IPS-18c (cell line): ENCODE measurements around the gene AKAP5.

Experiments used
- H3K4me3 ChIP-seq: 2 replicates; pipeline ENCODE4 v1.7.0; 2013; ENCODE audit warnings: low read depth, mild to moderate bottlenecking, low read length, moderate library complexity; ENCODE audit not compliant: insufficient read depth
- H3K9me3 ChIP-seq: one replicate; pipeline ENCODE4 v1.6.1; 2013; ENCODE audit warnings: mild to moderate bottlenecking, low read length, moderate library complexity; ENCODE audit not compliant: control insufficient read depth, insufficient read depth

Gene AKAP5

DNA sequence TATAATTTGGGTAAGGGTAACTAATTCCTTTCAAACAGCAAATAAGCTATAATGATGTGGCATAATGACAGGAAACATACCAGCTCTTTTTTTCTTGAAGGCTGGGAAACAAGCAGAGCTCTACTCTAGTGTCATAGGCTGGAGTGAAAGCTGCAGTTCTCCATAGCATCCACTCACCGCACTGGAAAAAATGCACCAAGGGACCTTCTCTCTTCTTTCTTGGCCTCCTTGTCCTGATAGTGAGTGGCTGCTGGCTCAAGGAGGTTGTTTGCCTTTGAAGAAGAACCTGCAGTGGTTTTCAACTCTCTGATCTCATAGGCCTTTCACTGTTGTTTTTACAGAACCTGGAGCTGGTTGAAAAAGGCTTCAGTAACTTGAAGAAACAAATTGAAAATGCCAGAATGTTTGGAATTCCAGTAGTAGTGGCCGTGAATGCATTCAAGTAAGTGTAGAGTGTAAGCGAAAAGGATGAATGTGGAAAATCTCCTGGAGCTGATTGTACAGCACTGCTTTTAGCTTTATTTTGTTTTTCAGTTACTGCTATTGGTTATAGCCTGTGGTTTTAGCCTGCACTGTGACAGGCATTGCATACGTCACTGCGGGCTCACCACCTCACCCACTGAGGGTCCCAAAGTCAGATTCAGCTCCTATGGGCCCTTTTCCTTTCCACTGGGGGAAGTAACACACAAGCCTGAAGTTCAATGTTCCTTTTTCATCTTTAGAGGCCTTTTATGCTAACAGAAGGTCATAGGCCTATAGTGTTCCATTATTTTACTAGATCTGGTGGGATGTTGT lies 17.2 kb upstream of the AKAP5 start:
- Histone ChIP-seq H3K4me3 (no peak overlapping the region), H3K9me3 (no peaks in the 10 kb centered on the region)

DNA sequence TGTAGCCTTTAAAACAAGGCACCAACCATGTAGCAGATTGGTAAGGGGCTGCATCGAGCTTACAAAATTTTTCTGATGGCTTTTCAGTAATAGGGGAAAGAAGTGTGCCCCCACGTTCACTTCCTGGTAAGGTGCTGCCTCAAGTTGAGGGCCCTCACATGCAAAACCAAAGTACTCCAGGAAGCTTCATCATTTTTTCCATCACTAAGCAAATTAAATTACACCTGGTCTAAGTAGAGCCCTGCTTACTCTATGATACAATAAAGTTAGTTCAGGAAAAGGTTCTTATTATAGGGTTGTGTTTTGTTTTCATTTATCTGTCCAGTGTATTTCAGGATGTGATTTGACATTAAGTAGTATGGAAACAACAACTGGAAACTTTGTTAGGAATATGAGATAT lies 15.0 kb upstream of the AKAP5 start:
- Histone ChIP-seq H3K4me3 (no peak overlapping the region), H3K9me3 (no peaks in the 10 kb centered on the region)

- Histone ChIP-seq H3K4me3 (no peak overlapping the region), H3K9me3 (no peaks in the 10 kb centered on the region)
Observed at GRCh38 chr14:64454671-64455070, 10.6 kb upstream of the AKAP5 start.

DNA sequence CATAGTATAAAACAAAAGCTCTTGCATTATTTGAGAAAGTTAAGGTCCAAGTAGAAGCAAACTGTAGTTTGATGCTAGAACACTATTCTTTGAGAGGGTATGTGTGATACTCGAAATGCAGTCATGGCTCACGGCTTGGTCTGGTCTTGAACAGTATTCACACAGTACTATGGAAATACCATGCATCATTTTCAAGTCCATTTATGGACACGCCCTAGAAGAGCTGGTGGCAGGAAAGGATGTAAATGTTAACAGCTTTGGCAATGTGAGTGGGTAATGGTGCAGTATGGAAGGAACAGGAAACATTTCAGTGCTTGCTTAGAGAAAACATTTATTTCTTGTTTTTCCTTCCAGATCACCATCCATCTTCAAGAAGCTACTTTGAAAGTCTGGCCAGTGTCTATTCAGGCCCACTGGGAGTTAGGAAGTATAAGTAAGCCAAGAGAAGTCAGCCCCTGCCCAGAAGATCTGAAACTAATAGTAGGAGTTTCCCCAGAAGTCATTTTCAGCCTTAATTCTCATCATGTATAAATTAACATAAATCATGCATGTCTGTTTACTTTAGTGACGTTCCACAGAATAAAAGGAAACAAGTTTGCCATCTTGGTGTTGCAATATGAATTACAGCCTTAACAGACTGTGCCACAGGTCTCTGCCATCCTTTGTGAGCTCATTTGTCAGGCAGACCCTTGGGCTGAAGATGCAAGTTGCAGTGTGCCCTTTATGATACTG lies 5.7 kb upstream of the AKAP5 start:
- H3K4me3 ChIP-seq: no peak overlapping the region
- no peaks in the 10 kb centered on the region for H3K9me3 ChIP-seq

- H3K4me3 ChIP-seq: no peak overlapping the region
Observed at GRCh38 chr14:64461221-64461620, 4.1 kb upstream of the AKAP5 start.

DNA sequence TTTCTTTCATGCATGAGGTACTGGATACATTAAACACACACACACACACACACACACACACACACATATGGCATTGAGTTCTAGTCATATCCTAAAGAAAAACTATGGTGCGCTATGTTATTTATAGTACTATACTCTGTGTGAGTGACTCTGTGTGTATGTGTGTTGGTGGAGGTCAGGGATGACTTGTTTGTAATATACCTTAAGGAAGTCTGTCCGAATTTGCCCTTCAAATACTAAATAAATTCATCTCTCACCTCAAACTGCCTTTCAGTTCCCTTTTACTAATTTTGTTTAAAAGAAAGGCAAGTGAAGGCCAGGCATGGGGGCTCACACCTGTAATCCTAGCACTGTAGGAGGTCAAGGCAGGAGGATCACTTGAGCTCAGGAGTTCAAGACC lies 2.1 kb upstream of the AKAP5 start:
- Histone ChIP-seq H3K4me3 (no peak overlapping the region), H3K9me3 (no peaks in the 10 kb centered on the region)

More at GRCh38 chr14:64461221-64461620, 4.1 kb upstream of the AKAP5 start:
- no peaks in the 10 kb centered on the region for H3K9me3 ChIP-seq

DNA sequence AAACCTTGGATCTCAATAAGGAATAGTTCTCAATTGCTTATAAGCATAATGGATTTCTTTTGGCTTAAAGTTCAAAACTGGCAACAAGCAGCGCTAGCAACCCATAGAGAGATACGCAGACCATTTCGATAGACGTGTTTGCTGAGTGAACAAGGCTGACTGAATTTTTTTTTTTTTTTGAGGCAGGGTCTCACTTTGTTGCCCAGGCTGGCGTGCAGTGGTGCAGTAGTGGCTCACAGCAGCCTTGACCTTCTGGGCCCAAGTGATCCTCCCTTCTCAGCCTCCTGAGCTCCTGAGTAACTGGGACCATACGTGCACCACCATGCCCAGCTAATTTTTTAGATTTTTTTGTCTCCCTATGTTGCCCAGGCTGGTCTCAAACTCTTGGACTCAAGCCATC lies 1.4 kb upstream of the AKAP5 start:
- Histone ChIP-seq H3K4me3 (no peak overlapping the region), H3K9me3 (no peaks in the 10 kb centered on the region)

GRCh38 chr14:64464651-64465050 lies 648 bp upstream of the AKAP5 start:
- peak overlapping the region; percentile 89 for H3K4me3 ChIP-seq
- no peaks in the 10 kb centered on the region for H3K9me3 ChIP-seq

DNA sequence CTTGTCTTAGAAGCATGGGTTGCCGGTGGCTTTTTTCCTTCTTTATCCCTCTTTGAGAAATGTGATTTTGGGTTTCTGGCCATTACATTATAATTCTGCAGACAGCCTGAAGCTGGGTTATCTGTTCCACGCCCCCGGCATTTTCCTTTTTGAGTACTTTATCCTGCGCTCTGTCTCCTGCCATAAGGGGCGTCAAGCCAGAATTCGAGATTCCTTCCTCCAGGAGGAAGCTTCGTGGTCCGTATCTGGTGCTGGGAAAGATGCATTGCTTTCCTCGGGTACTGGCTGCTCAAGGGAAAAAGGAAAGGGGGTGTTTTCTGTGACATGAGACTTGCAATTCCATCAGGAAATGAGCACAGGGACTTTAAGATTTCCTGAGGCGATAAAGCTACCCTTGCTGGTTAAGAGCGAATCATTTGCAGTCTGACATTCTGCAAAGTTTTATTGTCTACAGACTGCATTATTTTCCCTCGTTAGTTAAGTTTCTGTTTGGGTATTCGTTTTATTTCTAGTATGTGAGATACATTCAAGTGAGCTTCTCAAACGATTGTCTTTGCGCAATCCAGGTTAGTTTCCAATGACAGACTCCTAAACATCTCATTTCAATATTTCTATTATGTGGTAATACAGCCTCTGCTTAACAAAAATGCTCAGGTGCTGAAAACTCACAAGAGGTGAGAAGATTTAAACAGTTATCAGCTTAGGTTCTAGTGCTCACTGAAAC lies 694 bp downstream of the AKAP5 start:
- H3K4me3 ChIP-seq: peak overlapping the region; percentile 89
- H3K9me3 ChIP-seq: no peaks in the 10 kb centered on the region

GRCh38 chr14:64467101-64467500 lies 1.8 kb downstream of the AKAP5 start:
- no peak overlapping the region for H3K4me3 ChIP-seq
- H3K9me3 ChIP-seq: no peaks in the 10 kb centered on the region

GRCh38 chr14:64467566-64467965 lies 2.3 kb downstream of the AKAP5 start:
- Histone ChIP-seq H3K4me3 (no peak overlapping the region), H3K9me3 (no peaks in the 10 kb centered on the region)

- Histone ChIP-seq H3K4me3 (no peak overlapping the region), H3K9me3 (no peaks in the 10 kb centered on the region)
Observed at GRCh38 chr14:64468451-64468850, 3.2 kb downstream of the AKAP5 start.

- no peaks in the 10 kb centered on the region for H3K9me3 ChIP-seq
- H3K4me3 ChIP-seq: no peak overlapping the region
Observed at GRCh38 chr14:64474041-64474440, 8.7 kb downstream of the AKAP5 start.

GRCh38 chr14:64474698-64475097 lies 9.4 kb downstream of the AKAP5 start:
- Histone ChIP-seq H3K4me3 (no peak overlapping the region), H3K9me3 (no peaks in the 10 kb centered on the region)

- H3K9me3 ChIP-seq: no peaks in the 10 kb centered on the region
Observed at GRCh38 chr14:64475585-64476273, 10.4 kb downstream of the AKAP5 start.

DNA sequence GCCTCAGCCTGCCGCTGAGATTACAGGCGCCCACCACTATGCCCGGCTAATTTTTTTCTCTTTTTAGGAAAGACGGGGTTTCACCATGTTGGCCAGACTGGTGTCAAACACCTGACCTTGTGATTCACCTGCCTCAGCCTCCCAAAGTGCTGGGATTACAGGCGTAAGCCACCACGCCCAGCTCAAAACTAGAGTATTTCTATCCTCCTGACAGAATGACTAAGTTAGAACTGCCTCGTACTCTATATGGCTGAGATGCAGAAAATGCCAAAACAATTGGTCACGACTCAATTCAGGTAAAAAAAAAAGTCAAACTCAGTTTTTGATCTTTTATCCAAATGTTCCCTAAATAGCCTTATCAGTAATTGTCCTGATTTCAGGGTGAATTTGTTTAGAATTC lies 11.1 kb downstream of the AKAP5 start:
- no peaks in the 10 kb centered on the region for H3K9me3 ChIP-seq
- H3K4me3 ChIP-seq: no peak overlapping the region

More at GRCh38 chr14:64475585-64476273, 10.4 kb downstream of the AKAP5 start:
- H3K4me3 ChIP-seq: no peak overlapping the region

DNA sequence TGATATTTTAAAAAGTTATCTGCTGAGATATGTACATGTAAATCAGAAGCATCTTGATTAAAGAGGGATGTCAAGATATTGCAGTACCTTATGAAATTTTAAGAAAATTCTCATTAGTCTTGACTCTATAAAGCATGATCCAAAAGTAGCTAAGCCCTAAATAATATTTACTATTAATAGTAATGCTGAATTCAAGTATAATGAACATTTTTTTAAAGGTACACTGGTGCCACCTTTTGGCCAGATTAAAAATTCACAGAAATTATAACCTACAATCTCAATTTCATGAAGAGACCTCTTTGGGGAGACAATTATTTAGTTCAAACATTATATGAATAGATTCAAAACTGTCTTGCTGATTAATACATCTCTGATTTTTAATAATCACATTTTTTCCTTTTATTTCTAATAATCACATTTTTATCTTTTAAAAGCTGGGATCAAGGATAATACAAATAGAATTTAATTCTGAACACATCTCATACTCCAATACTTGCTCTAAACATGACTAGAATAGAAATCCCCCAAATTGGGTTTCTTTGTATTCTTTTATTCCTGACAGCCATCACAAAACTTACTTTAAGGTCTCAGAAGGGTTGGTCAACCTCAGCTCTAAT lies 13.4 kb downstream of the AKAP5 start:
- no peak overlapping the region for H3K4me3 ChIP-seq
- no peaks in the 10 kb centered on the region for H3K9me3 ChIP-seq
